ENCODE measurements around the gene FOXM1. TPM values are rescaled to one million over a fixed set of nuclear protein-coding genes. Genes with fewer than 3 reads are reported as not detected.

Gene FOXM1
- total and polyA plus RNA-seq, 2 of the 13 experiments (the other 11 are each of a cell fraction or from before 2014, with no cell fraction given), result 17.1 to 25.9 TPM

- peak; percentile 65 for TF ChIP-seq MYPOP (CRISPR knock-in tag; IDR thresholded peaks at IDR 0.05)
- TF ChIP-seq REL (CRISPR knock-in tag; conservative IDR thresholded peaks at IDR 0.05), result peak; percentile 71; the same call in 1 of the 2 replicates
- TF ChIP-seq ZNF569 (CRISPR knock-in tag; IDR thresholded peaks at IDR 0.05; ENCODE audit: borderline replicate concordance), result 0 out of 2 replicates have a peak, but pooled peaks have one; percentile 42
- no peak for TF ChIP-seq FOXP1 (IDR thresholded peaks at IDR 0.05)
- TF ChIP-seq FOXP1 (CRISPR knock-in tag; IDR thresholded peaks at IDR 0.05), result no peak
- TF ChIP-seq NR0B2 (CRISPR knock-in tag; IDR thresholded peaks at IDR 0.05), result no peak
These were observed at the start of gene FOXM1, which contains the start of gene RHNO1 (continued) for GRCh38 chr12:2877047-2877952.

GRCh38 chr12:2925322-2925995, 48.5 kb upstream of the FOXM1 start:
- Histone ChIP-seq H4K20me1 (ENCODE audit: insufficient read depth, low read length) (no peaks in the 10 kb centered on the region), H3K36me3 (replicated peaks in 1 of 2; ENCODE audit: control insufficient read depth in 1 of 2, insufficient read depth in 2 of 2, low read length in 2 of 2) (peaks cover 8 to 52% of the 10 kb centered on the region in 2 experiments), H3K9ac (ENCODE audit: insufficient read depth, low read depth, low read length) (no peak overlapping the region), H3K9me3 (ENCODE audit: low read length) (no peaks in the 10 kb centered on the region), H3K27ac (ENCODE audit: extremely low read length, insufficient read depth, low read length) (no peak overlapping the region), H3K4me1 (ENCODE audit: insufficient read depth, low read length) (no peaks in the 10 kb centered on the region), H3K4me2 (ENCODE audit: low read depth, low read length) (no peak overlapping the region), H2AFZ (ENCODE audit: low read length) (no peak overlapping the region), H3K27me3 (ENCODE audit: control insufficient read depth in 1 of 2, insufficient read depth in 2 of 2, low read length in 2 of 2) (no peaks in the 10 kb centered on the region), H3K79me2 (ENCODE audit: insufficient read depth, low read length) (no peaks in the 10 kb centered on the region), H3K4me3 (replicated peaks in 1 of 3; ENCODE audit: insufficient read depth in 1 of 3, low read depth in 2 of 3, low read length in 3 of 3) (no peak overlapping the region)
- DNase-seq (ENCODE audit: low spot score), result no peak
- ChIA-PET POLR2A (no interaction called here), CTCF (ENCODE audit: low intra/inter-chr PET ratio, low total read pairs) (no interaction called here)
- no TSS peak for BruUV-seq (replicated peaks)
- no peak for FAIRE-seq
- TF ChIP-seq, protein P1, sequence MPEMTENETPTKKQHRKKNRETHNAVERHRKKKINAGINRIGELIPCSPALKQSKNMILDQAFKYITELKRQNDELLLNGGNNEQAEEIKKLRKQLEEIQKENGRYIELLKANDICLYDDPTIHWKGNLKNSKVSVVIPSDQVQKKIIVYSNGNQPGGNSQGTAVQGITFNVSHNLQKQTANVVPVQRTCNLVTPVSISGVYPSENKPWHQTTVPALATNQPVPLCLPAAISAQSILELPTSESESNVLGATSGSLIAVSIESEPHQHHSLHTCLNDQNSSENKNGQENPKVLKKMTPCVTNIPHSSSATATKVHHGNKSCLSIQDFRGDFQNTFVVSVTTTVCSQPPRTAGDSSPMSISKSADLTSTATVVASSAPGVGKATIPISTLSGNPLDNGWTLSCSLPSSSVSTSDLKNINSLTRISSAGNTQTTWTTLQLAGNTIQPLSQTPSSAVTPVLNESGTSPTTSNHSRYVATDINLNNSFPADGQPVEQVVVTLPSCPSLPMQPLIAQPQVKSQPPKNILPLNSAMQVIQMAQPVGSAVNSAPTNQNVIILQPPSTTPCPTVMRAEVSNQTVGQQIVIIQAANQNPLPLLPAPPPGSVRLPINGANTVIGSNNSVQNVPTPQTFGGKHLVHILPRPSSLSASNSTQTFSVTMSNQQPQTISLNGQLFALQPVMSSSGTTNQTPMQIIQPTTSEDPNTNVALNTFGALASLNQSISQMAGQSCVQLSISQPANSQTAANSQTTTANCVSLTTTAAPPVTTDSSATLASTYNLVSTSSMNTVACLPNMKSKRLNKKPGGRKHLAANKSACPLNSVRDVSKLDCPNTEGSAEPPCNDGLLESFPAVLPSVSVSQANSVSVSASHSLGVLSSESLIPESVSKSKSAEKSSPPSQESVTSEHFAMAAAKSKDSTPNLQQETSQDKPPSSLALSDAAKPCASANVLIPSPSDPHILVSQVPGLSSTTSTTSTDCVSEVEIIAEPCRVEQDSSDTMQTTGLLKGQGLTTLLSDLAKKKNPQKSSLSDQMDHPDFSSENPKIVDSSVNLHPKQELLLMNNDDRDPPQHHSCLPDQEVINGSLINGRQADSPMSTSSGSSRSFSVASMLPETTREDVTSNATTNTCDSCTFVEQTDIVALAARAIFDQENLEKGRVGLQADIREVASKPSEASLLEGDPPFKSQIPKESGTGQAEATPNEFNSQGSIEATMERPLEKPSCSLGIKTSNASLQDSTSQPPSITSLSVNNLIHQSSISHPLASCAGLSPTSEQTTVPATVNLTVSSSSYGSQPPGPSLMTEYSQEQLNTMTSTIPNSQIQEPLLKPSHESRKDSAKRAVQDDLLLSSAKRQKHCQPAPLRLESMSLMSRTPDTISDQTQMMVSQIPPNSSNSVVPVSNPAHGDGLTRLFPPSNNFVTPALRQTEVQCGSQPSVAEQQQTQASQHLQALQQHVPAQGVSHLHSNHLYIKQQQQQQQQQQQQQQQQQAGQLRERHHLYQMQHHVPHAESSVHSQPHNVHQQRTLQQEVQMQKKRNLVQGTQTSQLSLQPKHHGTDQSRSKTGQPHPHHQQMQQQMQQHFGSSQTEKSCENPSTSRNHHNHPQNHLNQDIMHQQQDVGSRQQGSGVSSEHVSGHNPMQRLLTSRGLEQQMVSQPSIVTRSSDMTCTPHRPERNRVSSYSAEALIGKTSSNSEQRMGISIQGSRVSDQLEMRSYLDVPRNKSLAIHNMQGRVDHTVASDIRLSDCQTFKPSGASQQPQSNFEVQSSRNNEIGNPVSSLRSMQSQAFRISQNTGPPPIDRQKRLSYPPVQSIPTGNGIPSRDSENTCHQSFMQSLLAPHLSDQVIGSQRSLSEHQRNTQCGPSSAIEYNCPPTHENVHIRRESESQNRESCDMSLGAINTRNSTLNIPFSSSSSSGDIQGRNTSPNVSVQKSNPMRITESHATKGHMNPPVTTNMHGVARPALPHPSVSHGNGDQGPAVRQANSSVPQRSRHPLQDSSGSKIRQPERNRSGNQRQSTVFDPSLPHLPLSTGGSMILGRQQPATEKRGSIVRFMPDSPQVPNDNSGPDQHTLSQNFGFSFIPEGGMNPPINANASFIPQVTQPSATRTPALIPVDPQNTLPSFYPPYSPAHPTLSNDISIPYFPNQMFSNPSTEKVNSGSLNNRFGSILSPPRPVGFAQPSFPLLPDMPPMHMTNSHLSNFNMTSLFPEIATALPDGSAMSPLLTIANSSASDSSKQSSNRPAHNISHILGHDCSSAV (CRISPR knock-in tag; IDR thresholded peaks at IDR 0.05; ENCODE audit: borderline replicate concordance), result no peak
- TF ChIP-seq ZNF746 (CRISPR knock-in tag; IDR thresholded peaks at IDR 0.05), result no peak
- ATAC-seq, result no peak
- WGBS (ENCODE audit: low lambda C conversion rate), result 94% methylated on average over 6 of the region's 6 CpGs
- in situ Hi-C loops (cut with HindIII; ENCODE audit: extremely low pct_ligation_motif_present, low pct_unique_long_range_greater_than_20kb) (no loop called here), intact Hi-C loops (cut with micrococcal nuclease; ENCODE audit: unreplicated experiment) (no loop called here)
